ENCODE data around the gene HRH3.

DNA sequence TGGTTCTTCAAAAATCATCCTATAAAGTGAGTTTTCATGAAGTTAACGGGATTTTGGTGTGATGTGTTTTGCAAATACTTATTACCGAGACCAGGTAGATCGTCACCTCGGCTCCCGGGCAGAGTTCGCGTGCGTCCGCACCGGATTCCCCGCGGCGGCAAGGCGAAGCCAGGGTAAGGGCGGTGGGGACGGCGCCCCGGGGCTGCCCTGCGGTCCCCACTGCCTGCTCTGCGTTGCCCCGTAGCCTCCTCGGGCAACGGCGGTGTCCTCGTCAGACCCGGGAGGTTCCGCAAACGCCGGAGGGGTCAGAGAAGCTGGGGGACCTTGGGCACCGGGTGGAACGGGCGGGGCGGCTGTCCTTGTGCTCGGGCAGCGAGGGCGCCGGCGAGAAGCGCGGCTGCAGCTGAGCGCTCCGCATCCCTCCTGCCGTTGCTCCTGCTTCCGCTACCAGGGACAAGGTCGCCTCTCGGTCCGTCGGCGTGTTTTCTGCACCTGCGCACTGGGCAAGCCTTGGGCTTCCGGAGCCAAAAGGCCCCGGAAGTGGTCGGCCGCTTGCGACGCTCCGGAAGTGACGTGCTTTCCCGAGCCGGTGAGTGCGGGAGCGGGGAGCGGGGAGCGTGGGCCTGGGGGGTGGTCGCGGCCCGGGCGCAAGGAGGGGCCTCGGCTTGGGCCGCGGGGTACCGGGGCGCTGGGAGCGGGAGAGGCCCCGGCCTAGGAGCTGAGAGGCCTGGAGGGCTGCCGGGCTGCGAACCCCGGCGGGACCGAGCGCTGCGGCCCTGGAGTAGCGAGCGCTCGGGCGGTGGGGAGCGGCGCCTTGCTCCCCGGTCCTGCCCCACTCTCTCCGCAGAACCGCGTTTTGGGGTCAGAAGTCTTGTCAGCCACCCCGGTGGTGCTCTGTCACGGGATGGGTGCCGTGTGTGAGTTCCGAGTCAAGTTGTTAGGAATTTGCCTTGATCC is 37.3 kb downstream of the HRH3 start, which contains the start of gene MTG2:
- TF ChIP-seq POLR2A (IDR thresholded peaks at IDR 0.05; ENCODE audit: low read depth, low read length), result peak; percentile 97
- TF ChIP-seq POLR2AphosphoS5 (IDR thresholded peaks at IDR 0.05; ENCODE audit: low read depth, low read length), result peak; percentile 98
- TF ChIP-seq SPI1 (IDR thresholded peaks at IDR 0.05; ENCODE audit: low read depth, low read length), result peak; percentile 18

Data from GM12891 (cell line).